ENCODE results near the gene LHFPL6.

- TF ChIP-seq EZH2 (IDR thresholded peaks at IDR 0.05; ENCODE audit: borderline replicate concordance, low read depth, low read length, severe bottlenecking), result no peak
- no peak for TF ChIP-seq CTCF (IDR thresholded peaks at IDR 0.05; ENCODE audit: borderline replicate concordance, extremely low read depth, low read length, poor library complexity, severe bottlenecking)
Measured at GRCh38 chr13:39444866-39445265, 158.1 kb downstream of the LHFPL6 start.
